Loucy (cell line): ENCODE measurements around the gene TMCC2.

Source experiments
- EZH2phosphoT487 ChIP-seq: fragments of 200-600 bp; IDR thresholded peaks from 2 replicates; pipeline ENCODE4 v1.6.1; 2018; ENCODE audit warnings: antibody characterized with exemption, mild to moderate bottlenecking, moderate library complexity, borderline replicate concordance
- TF ChIP-seq, protein P1 (sequence below): fragments of 200-600 bp; sonication (generic); conservative IDR thresholded peaks from 2 replicates; pipeline ENCODE4 v1.5.1; 2014; ENCODE audit warnings: mild to moderate bottlenecking, antibody characterized with exemption, low read length

DNA sequence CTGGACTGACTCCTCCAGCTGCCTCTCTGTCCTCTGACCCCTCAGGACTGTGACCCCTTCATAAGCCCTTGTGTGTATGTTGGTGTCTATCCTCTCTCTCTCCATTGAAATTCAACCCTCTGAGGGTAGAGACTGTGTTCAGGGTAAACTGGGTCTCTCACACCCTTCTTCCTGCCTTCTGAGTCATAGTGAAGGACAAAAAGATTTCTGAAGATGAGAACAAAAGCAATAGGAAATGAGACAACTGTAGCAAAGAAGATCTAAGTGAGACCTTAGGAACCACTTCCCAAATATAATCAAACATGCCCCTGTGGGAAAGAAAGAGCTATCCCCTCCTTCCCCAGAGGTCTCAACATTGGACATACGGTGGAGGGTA, 76.9 kb downstream of the TMCC2 start:
- TF ChIP-seq, protein P1, sequence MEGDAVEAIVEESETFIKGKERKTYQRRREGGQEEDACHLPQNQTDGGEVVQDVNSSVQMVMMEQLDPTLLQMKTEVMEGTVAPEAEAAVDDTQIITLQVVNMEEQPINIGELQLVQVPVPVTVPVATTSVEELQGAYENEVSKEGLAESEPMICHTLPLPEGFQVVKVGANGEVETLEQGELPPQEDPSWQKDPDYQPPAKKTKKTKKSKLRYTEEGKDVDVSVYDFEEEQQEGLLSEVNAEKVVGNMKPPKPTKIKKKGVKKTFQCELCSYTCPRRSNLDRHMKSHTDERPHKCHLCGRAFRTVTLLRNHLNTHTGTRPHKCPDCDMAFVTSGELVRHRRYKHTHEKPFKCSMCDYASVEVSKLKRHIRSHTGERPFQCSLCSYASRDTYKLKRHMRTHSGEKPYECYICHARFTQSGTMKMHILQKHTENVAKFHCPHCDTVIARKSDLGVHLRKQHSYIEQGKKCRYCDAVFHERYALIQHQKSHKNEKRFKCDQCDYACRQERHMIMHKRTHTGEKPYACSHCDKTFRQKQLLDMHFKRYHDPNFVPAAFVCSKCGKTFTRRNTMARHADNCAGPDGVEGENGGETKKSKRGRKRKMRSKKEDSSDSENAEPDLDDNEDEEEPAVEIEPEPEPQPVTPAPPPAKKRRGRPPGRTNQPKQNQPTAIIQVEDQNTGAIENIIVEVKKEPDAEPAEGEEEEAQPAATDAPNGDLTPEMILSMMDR: no peak
- no peak for TF ChIP-seq EZH2phosphoT487
